OCI-LY7 (cell line): ENCODE results near the gene COL20A1. TPM values are rescaled to one million over a fixed set of nuclear protein-coding genes. Genes with fewer than 3 reads are reported as not detected.

Experiments
- BruUV-seq: library from RNA; stranded (reverse); fragments of 400-500 nt; replicated peaks from 2 replicates; lab custom pipeline; 2021; lab: Mats Ljungman, UMichigan
- CTCF ChIA-PET: fragments of 300-600 bp; sonication (Branson Sonifier 250); formaldehyde crosslinking; loops from one replicate; lab custom pipeline; 2022; ENCODE audit warnings: antibody characterized with exemption; ENCODE audit not compliant: unreplicated experiment; lab: Charles Lee
- POLR2A ChIA-PET: fragments of 300-600 bp; sonication (Branson Sonifier 250); formaldehyde crosslinking; loops from one replicate; lab custom pipeline; 2022; ENCODE audit warnings: antibody characterized with exemption; lab: Charles Lee
- DNase-seq: peaks from one replicate; pipeline ENCODE4 v3.0.0-alpha.2; 2015; ENCODE audit warnings: low spot score
- H2AFZ ChIP-seq: fragments of 200-600 bp; sonication (generic), shearing (Covaris generic); 2 replicates; pipeline ENCODE4 v1.6.1; 2014; ENCODE audit warnings: mild to moderate bottlenecking, antibody characterized with exemption, low read length, moderate library complexity
- H3K27ac ChIP-seq: fragments of 200-600 bp; sonication (generic); 2 replicates; pipeline ENCODE4 v1.5.1; 2014; ENCODE audit warnings: mixed run types, low read depth, mild to moderate bottlenecking, moderate library complexity, low read length, inconsistent platforms; ENCODE audit not compliant: poor library complexity, severe bottlenecking
- H3K36me3 ChIP-seq: fragments of 200-600 bp; sonication (generic); 2 replicates; pipeline ENCODE4 v1.6.1; 2014; ENCODE audit warnings: mild to moderate bottlenecking, antibody characterized with exemption, low read length, moderate library complexity, mixed read lengths; ENCODE audit not compliant: insufficient read depth
- H3K4me1 ChIP-seq: fragments of 200-600 bp; sonication (generic); 2 replicates; pipeline ENCODE4 v1.5.1; 2014; ENCODE audit warnings: mild to moderate bottlenecking, low read length; ENCODE audit not compliant: insufficient read depth, poor library complexity, severe bottlenecking
- H3K4me2 ChIP-seq: fragments of 200-600 bp; sonication (generic); 2 replicates; pipeline ENCODE4 v1.6.1; 2014; ENCODE audit warnings: mild to moderate bottlenecking, low read length
- H3K4me3 ChIP-seq: fragments of 200-600 bp; sonication (generic); 2 replicates; pipeline ENCODE4 v1.5.1; 2014; ENCODE audit warnings: mild to moderate bottlenecking, low read depth, low read length; ENCODE audit not compliant: poor library complexity, severe bottlenecking
- H3K79me2 ChIP-seq: fragments of 200-600 bp; sonication (generic); 2 replicates; pipeline ENCODE4 v1.6.1; 2016; ENCODE audit warnings: low read depth, mild to moderate bottlenecking, low read length, moderate library complexity, mixed read lengths; ENCODE audit not compliant: insufficient read depth
- H3K9me2 ChIP-seq: fragments of 200-600 bp; sonication (generic); 2 replicates; pipeline ENCODE4 v1.6.1; 2016; ENCODE audit warnings: mild to moderate bottlenecking, low read length, mixed read lengths; ENCODE audit not compliant: insufficient read depth
- H3K9me3 ChIP-seq: fragments of 200-600 bp; sonication (generic); 2 replicates; pipeline ENCODE4 v1.6.1; 2014; ENCODE audit warnings: mild to moderate bottlenecking, mixed run types, low read length, mixed read lengths
- H4K20me1 ChIP-seq: fragments of 200-600 bp; sonication (generic); 2 replicates; pipeline ENCODE4 v1.6.1; 2014; ENCODE audit warnings: mild to moderate bottlenecking, antibody characterized with exemption, low read length, moderate library complexity, mixed read lengths; ENCODE audit not compliant: insufficient read depth
- EZH2phosphoT487 ChIP-seq: fragments of 200-600 bp; sonication (generic); IDR thresholded peaks from 2 replicates; pipeline ENCODE4 v1.6.1; 2018; ENCODE audit warnings: low read depth, borderline replicate concordance, mild to moderate bottlenecking, mixed run types, antibody characterized with exemption, low read length, moderate library complexity, mixed read lengths
- intact Hi-C: fragments of 100-400 bp; cut with micrococcal nuclease; formaldehyde crosslinking; loops from one replicate; pipeline ENCODE4 v1.10.0; 2022; ENCODE audit not compliant: unreplicated experiment
- total RNA-seq, 2 experiments: library from RNA; depleted of rRNA in 1 of 2; stranded (reverse); fragments of >200 nt in 1 of 2; shearing (Covaris generic) in 1 of 2; gene quantifications; 2 replicates each; pipeline ENCODE4 v1.2.3, GENCODE V29; 2014 to 2022
- TF ChIP-seq, protein P1 (sequence below): fragments of 200-600 bp; sonication (generic); conservative IDR thresholded peaks from 2 replicates; pipeline ENCODE4 v1.5.1; 2014; ENCODE audit warnings: mild to moderate bottlenecking, antibody characterized with exemption, low read length, moderate library complexity, mixed read lengths

The COL20A1 gene
- total RNA-seq, 2 experiments from 2014 or later = 0.15 TPM; not detected in 1

DNA sequence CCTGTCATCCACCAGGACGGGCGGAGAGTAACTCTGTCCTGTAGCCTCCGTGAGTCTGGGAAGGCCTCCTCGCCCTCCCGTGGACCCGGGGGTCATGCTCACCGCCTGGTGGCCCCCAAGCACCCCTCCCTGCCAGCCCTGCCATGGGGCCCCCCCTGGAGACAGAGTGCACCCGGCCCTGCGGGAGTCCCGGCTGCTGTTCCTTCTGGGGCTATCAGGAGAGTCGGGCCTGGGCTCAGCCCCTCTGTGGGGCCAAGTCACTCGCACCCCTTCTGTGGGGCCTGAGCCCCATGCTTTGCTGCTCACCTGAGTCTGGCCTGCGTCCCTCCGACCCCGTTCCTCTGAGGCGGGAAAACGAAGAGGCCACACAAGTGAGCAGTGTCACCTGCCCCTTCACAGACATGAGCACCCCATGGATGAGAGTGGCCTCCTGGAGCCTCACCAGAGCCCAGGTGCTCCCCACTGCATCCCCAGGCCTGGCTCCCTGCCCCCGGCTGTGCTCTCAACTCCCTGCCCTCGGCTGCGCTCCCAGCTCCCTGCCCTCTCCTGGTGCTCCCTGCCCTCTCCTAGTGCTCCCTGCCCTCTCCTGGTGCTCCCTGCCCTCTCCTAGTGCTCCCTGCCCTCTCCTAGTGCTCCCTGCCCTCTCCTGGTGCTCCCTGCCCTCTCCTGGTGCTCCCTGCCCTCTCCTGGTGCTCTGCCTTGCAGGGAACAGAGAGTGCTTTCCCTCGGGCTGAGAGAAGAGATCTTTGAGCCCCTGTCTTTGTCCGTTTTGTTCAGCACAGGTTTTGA, 72.8 kb downstream of the COL20A1 start:
- intact Hi-C loops = no loop called here

DNA sequence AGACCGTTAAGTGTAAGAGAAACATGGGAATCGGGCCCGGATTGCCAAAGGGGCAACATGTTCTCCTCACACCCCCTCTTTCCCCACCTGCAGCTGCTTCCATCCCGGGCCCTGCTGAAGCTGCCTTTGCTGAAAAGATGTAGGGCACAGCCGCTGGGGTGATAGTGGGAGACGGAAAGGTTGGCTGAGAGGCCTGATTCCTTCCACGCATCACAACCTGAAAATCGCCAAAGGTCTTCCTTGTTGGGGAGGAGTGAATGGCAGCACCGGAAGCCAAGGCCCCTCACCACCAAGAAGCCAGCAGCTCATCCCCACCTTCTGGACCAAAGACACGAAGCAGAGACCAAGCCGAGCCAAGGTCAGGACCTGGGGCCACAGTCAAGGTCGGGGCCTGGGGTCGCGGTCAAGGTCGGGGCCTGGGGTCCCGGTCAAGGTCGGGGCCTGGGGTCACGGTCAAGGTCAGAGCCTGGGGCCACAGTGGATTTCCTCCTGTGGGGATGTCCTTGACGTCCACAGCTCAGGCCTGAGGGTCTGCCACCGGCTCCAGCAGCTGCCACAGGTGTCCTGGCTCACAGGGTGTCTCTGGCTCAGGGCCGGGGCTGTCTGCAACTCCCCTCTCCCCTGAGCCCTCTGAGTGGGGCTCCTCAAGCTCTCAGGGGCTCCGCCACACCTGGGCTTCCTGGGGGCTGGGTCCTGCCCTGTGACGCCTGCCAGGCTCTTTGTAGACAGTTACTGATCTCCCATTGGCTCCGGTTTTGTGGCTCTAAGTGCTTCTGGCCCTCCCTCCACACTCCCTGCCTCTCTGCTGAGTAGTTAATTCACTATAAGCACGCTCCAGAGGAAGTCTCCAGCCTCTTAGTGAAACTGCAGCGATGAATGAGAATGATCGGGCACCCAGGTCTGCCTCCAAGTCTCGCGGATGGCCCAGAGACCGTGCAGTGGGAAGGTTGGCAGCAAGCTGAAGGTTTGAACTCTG, 73.7 kb downstream of the COL20A1 start:
- Histone ChIP-seq H3K27ac (no peak overlapping the region), H3K9me2 (no peaks in the 10 kb centered on the region), H3K9me3 (no peaks in the 10 kb centered on the region), H3K4me2 (no peak overlapping the region), H4K20me1 (no peaks in the 10 kb centered on the region), H3K4me3 (no peak overlapping the region), H3K79me2 (no peaks in the 10 kb centered on the region), H2AFZ (no peak overlapping the region), H3K4me1 (no peaks in the 10 kb centered on the region), H3K36me3 (no peaks in the 10 kb centered on the region)
- DNase-seq = no peak
- ChIA-PET CTCF (no interaction called here), POLR2A (no interaction called here)
- TF ChIP-seq EZH2phosphoT487 = no peak
- TF ChIP-seq, protein P1, sequence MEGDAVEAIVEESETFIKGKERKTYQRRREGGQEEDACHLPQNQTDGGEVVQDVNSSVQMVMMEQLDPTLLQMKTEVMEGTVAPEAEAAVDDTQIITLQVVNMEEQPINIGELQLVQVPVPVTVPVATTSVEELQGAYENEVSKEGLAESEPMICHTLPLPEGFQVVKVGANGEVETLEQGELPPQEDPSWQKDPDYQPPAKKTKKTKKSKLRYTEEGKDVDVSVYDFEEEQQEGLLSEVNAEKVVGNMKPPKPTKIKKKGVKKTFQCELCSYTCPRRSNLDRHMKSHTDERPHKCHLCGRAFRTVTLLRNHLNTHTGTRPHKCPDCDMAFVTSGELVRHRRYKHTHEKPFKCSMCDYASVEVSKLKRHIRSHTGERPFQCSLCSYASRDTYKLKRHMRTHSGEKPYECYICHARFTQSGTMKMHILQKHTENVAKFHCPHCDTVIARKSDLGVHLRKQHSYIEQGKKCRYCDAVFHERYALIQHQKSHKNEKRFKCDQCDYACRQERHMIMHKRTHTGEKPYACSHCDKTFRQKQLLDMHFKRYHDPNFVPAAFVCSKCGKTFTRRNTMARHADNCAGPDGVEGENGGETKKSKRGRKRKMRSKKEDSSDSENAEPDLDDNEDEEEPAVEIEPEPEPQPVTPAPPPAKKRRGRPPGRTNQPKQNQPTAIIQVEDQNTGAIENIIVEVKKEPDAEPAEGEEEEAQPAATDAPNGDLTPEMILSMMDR = no peak
- BruUV-seq = no TSS peak
- intact Hi-C loops = no loop called here

More for the DNA sequence above, 72.8 kb downstream of the COL20A1 start:
- POLR2A ChIA-PET = no interaction called here
- Histone ChIP-seq H3K4me3 (no peak overlapping the region), H3K27ac (no peak overlapping the region), H3K4me1 (no peaks in the 10 kb centered on the region), H2AFZ (no peak overlapping the region), H3K9me2 (no peaks in the 10 kb centered on the region), H3K79me2 (no peaks in the 10 kb centered on the region), H4K20me1 (no peaks in the 10 kb centered on the region), H3K4me2 (no peak overlapping the region), H3K36me3 (no peaks in the 10 kb centered on the region), H3K9me3 (no peaks in the 10 kb centered on the region)
- CTCF ChIA-PET = no interaction called here
- TF ChIP-seq EZH2phosphoT487 = no peak
- TF ChIP-seq, protein P1 = no peak
- DNase-seq = no peak
- BruUV-seq = no TSS peak
